Measurements from ENCODE around the gene ESD.

ESD gene

DNA sequence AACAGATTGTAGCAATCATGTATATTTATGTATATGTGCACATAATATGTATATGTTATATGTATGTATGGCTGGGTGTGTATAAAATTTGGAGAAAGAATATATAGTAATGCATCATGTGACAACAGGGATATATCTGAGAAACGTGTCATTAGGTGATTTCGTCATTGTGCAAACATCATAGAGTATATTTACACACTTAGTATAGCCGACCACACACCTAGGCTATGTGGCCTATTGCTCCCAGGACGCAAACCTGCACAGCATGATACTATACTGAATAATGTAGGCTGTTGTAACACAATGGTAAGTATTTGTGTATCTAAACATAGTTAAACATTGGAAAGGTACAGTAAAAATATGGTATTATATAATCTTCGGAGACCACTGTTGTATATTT is 43.8 kb downstream of the ESD start:
- no peak for DNase-seq (ENCODE audit: extremely low spot score)
- CTCF ChIA-PET, result interaction anchor here (0.9 to 2.1 kb wide), 2 partner anchors 12 to 201 kb away, joined by 3 to 9 read pairs; no protein-coding TSS in a partner anchor
- TF ChIP-seq, protein P1, sequence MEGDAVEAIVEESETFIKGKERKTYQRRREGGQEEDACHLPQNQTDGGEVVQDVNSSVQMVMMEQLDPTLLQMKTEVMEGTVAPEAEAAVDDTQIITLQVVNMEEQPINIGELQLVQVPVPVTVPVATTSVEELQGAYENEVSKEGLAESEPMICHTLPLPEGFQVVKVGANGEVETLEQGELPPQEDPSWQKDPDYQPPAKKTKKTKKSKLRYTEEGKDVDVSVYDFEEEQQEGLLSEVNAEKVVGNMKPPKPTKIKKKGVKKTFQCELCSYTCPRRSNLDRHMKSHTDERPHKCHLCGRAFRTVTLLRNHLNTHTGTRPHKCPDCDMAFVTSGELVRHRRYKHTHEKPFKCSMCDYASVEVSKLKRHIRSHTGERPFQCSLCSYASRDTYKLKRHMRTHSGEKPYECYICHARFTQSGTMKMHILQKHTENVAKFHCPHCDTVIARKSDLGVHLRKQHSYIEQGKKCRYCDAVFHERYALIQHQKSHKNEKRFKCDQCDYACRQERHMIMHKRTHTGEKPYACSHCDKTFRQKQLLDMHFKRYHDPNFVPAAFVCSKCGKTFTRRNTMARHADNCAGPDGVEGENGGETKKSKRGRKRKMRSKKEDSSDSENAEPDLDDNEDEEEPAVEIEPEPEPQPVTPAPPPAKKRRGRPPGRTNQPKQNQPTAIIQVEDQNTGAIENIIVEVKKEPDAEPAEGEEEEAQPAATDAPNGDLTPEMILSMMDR (IDR thresholded peaks at IDR 0.05; ENCODE audit: control extremely low read depth, extremely low read depth, low read depth, missing control alignments), result no peak
- POLR2A ChIA-PET, result no interaction called here

DNA sequence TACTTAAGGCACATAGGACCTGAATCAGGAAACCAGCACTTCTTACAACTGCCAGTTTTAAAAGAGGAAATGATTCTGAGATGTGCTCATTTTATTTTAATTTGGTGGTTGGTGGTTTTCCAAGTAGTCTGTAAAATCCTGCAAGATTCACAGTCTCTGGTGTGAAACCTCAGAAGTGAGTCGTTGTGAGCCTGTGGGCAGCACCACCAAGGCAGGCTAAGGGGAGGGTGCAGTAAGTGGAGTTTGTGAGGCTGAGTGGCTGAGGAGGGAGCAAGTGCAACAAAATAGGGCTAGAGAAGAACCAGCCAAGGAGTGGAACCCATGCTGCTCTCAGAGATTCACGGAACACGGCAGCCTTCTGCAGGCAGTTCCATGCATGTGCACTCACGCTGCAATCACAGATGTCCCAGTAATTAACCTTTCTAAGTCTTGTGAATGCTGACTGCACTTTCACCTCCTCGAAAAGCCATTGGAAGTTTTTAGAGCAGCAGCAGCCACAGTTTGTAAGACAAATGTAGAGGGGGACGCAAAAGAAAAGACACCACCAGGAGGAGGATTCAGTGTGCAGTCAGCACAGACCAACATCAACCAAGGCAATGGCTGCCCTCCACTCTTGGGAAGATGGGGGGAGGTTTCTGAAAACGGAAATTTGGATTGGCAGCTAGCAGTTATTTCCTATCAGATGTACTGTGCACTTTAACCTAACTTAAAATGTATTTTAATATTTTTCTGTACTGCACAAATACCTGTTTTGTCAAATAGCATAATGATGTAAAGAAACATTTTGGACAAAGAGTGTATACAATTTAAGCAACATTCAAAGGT is 44.9 kb downstream of the ESD start:
- ChIA-PET POLR2A (no interaction called here), CTCF (interaction anchor here (1.5 kb wide), 1 partner anchor 20 kb away, joined by 3 read pairs; no protein-coding TSS in a partner anchor)
- TF ChIP-seq, protein P1 (IDR thresholded peaks at IDR 0.05; ENCODE audit: control extremely low read depth, extremely low read depth, low read depth, missing control alignments), result no peak
- DNase-seq (ENCODE audit: extremely low spot score), result peak; percentile 14

DNA sequence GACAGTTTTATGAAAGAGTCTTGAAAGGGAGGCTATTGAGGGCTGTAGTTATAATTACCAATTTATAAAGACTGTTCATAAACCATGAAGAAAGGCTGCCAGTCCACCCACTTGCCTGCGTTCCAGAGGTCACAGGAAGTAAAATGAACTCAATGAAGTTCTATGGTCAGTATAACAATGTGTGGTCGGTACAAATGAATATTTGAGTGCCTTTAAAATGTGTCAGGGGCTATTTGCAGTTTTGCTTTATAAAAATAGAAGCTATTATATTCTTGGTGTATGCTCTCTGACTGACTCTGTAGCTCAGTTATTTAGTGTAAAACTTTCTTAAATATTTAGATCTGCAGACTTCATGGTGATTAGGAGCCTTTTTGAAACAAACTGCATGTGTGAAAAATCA is 47.0 kb downstream of the ESD start:
- DNase-seq (ENCODE audit: extremely low spot score), result no peak
- TF ChIP-seq, protein P1 (IDR thresholded peaks at IDR 0.05; ENCODE audit: control extremely low read depth, extremely low read depth, low read depth, missing control alignments), result no peak
- ChIA-PET CTCF (interaction anchor here (1.0 to 1.2 kb wide), 3 partner anchors 8 to 24 kb away, joined by 3 read pairs; no protein-coding TSS in a partner anchor), POLR2A (no interaction called here)

DNA sequence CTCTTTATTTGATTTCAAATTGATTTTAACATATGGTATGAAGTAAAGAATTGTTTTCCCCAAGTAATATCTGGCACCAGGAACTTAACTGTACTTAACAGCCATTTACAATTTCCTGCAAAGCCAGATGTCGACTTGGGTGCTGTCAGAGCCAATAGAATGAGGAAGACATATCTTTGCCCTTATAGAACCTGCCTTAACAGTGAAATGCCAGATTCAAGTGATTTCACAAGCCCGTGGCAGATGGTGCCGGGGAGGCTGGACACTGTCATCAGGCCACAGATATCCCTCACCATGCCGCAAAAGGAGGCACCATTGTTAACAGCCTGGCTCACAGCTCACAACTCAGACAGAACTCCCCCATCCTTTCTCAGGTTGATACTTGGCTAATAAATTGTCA is 48.7 kb downstream of the ESD start:
- DNase-seq (ENCODE audit: extremely low spot score), result no peak
- TF ChIP-seq, protein P1 (IDR thresholded peaks at IDR 0.05; ENCODE audit: control extremely low read depth, extremely low read depth, low read depth, missing control alignments), result no peak
- CTCF ChIA-PET, result interaction anchor here (1.7 kb wide), 1 partner anchor 14 kb away, joined by 3 read pairs; no protein-coding TSS in a partner anchor
- POLR2A ChIA-PET, result no interaction called here

DNA sequence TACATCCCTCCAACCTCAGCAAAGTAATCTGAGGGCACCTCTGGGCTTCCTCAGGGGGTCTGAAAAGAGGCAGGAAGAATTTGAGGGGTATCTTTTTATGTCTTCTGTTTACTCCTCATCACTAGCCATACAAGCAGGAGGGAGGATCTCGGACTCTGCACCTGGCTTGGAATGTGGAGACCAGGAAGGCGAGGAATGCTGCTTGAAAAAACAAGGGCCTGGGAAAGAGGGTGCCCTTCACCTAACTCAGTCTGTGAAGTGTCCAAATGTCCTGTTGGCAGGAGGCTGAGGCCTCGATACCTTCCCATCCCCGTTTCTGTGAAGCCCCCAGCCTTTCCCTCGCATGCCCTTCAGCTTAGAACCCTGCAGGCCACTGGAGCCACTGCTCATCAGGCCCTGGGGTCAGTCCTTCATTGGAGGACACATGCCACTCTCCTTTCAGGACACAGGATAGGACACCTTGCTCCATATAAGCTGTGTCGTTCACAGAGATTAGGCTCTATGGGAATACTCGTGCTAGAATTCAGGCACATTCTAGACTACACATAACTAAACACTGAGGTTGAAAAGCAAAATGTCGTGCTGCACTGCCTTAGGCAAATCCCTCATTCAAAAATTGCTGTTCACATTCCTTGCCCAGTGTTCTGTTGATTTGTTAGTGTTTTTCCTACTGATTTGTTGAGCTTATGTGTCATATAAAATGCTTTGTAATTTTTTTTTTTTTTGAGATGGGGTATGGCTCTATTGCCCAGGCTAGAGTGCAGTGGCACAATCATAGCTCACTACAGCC is 49.7 kb downstream of the ESD start:
- TF ChIP-seq, protein P1 (IDR thresholded peaks at IDR 0.05; ENCODE audit: control extremely low read depth, extremely low read depth, low read depth, missing control alignments), result no peak
- ChIA-PET POLR2A (no interaction called here), CTCF (interaction anchor here (1.7 kb wide), 1 partner anchor 15 kb away, joined by 3 read pairs; no protein-coding TSS in a partner anchor)
- DNase-seq (ENCODE audit: extremely low spot score), result no peak

DNA sequence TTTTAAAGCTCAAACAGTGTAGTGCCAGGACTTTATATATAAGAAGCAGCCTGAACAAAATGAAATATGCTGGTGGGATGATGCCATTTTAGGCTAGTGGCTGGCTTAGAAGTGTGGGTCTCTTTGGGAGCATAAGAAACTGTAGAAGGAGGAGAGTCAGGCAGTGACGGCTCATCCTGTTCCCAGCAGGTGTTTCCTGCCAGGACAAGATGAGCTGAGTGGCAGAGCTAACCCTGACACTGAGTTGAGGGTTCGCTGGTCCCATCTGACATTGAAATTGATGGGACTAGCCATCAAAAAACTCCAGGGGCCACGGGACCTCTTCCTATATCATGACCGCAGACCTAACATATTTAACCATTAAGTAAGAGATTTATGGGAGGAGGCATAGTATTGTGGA is 51.3 kb downstream of the ESD start:
- no peak for DNase-seq (ENCODE audit: extremely low spot score)
- TF ChIP-seq, protein P1 (IDR thresholded peaks at IDR 0.05; ENCODE audit: control extremely low read depth, extremely low read depth, low read depth, missing control alignments), result no peak
- ChIA-PET CTCF (interaction anchor here (1.0 kb wide), 1 partner anchor 30 kb away, joined by 3 read pairs; no protein-coding TSS in a partner anchor), POLR2A (no interaction called here)

Measured in GM10248 (cell line).